SK-N-SH treated with all-trans-retinoic acid at 6 μM for 48 hours (cell line): ENCODE measurements around the gene PRLH.

Experiments used
- ATAC-seq: fragments of 200-7000 bp; cut with Tn5 transposase; 3 replicates; pipeline ENCODE4 v1.9.1; 2020; ENCODE audit warnings: mild to moderate bottlenecking, moderate library complexity
- CSDC2 ChIP-seq: fragments of 250-450 bp; sonication (Bioruptor Pico); IDR thresholded peaks from 2 replicates; pipeline ENCODE4 v1.5.0; 2020; ENCODE audit warnings: mild to moderate bottlenecking, moderate library complexity
- CSRNP3 ChIP-seq: fragments of 250-450 bp; sonication (Bioruptor Pico); IDR thresholded peaks from 2 replicates; pipeline ENCODE4 v1.5.1; 2021; ENCODE audit warnings: mild to moderate bottlenecking, moderate library complexity
- ESRRG ChIP-seq: fragments of 250-450 bp; sonication (Bioruptor Pico); IDR thresholded peaks from 2 replicates; pipeline ENCODE4 v1.6.1; 2021; ENCODE audit warnings: mild to moderate bottlenecking
- GLIS3 ChIP-seq: fragments of 250-450 bp; sonication (Bioruptor Pico); IDR thresholded peaks from 2 replicates; pipeline ENCODE4 v1.5.0; 2020; ENCODE audit warnings: mild to moderate bottlenecking, moderate library complexity
- ISL1 ChIP-seq: fragments of 250-450 bp; sonication (Bioruptor Pico); IDR thresholded peaks from 2 replicates; pipeline ENCODE4 v2.1.2; 2022; ENCODE audit warnings: mild to moderate bottlenecking, moderate library complexity
- OSR1 ChIP-seq: fragments of 250-450 bp; sonication (Bioruptor Pico); IDR thresholded peaks from 2 replicates; pipeline ENCODE4 v1.8.0; 2022; ENCODE audit warnings: moderate library complexity, mild to moderate bottlenecking, inconsistent platforms
- POU6F1 ChIP-seq: fragments of 250-450 bp; sonication (Bioruptor Pico); IDR thresholded peaks from 2 replicates; pipeline ENCODE4 v1.8.0; 2021; ENCODE audit warnings: low read depth, mild to moderate bottlenecking, moderate library complexity, borderline replicate concordance
- PPARA ChIP-seq: fragments of 250-450 bp; sonication (Bioruptor Pico); IDR thresholded peaks from 2 replicates; pipeline ENCODE4 v1.5.0; 2020; ENCODE audit warnings: mild to moderate bottlenecking, borderline replicate concordance
- RARB ChIP-seq: fragments of 250-450 bp; sonication (Bioruptor Pico); IDR thresholded peaks from 2 replicates; pipeline ENCODE4 v1.8.0; 2021; ENCODE audit warnings: mild to moderate bottlenecking, moderate library complexity
- SNAI2 ChIP-seq: fragments of 250-450 bp; sonication (Bioruptor Pico); IDR thresholded peaks from 2 replicates; pipeline ENCODE4 v1.5.0; 2020; ENCODE audit warnings: mild to moderate bottlenecking, moderate library complexity
- TCF4 ChIP-seq: fragments of 250-450 bp; sonication (Bioruptor Pico); IDR thresholded peaks from 2 replicates; pipeline ENCODE4 v1.8.0; 2021; ENCODE audit warnings: mild to moderate bottlenecking, moderate library complexity, borderline replicate concordance
- TOX ChIP-seq: fragments of 250-450 bp; sonication (Bioruptor Pico); IDR thresholded peaks from 2 replicates; pipeline ENCODE4 v1.8.0; 2021; ENCODE audit warnings: mild to moderate bottlenecking, moderate library complexity, borderline replicate concordance
- ZC3H10 ChIP-seq: fragments of 250-450 bp; sonication (Bioruptor Pico); IDR thresholded peaks from 2 replicates; pipeline ENCODE4 v1.5.1; 2021; ENCODE audit warnings: mild to moderate bottlenecking, moderate library complexity
- ZFP3 ChIP-seq: fragments of 250-450 bp; sonication (Bioruptor Pico); IDR thresholded peaks from 2 replicates; pipeline ENCODE4 v1.5.0; 2020; ENCODE audit warnings: mild to moderate bottlenecking, moderate library complexity
- ZFP30 ChIP-seq: fragments of 450-650 bp; formaldehyde crosslinking; IDR thresholded peaks from 2 replicates; pipeline ENCODE4 v1.5.0; 2022; ENCODE audit warnings: mild to moderate bottlenecking, moderate library complexity
- ZNF565 ChIP-seq: fragments of 450-650 bp; formaldehyde crosslinking; conservative IDR thresholded peaks from 2 replicates; pipeline ENCODE4 v1.5.0; 2020; ENCODE audit warnings: low read depth, mild to moderate bottlenecking, moderate library complexity
- ZNF70 ChIP-seq: fragments of 450-650 bp; formaldehyde crosslinking; IDR thresholded peaks from 2 replicates; pipeline ENCODE4 v1.5.0; 2020; ENCODE audit warnings: mild to moderate bottlenecking, moderate library complexity
- ZNF8 ChIP-seq: fragments of 450-650 bp; formaldehyde crosslinking; IDR thresholded peaks from 2 replicates; pipeline ENCODE4 v1.5.0; 2020; ENCODE audit warnings: mild to moderate bottlenecking, moderate library complexity
- TF ChIP-seq, protein P1 (sequence below): fragments of 250-450 bp; sonication (Bioruptor Pico); IDR thresholded peaks from 2 replicates; pipeline ENCODE4 v1.8.0; 2020; ENCODE audit warnings: mild to moderate bottlenecking, moderate library complexity, borderline replicate concordance
- TF ChIP-seq, protein P2 (sequence below): fragments of 250-450 bp; sonication (Bioruptor Pico); IDR thresholded peaks from 2 replicates; pipeline ENCODE4 v1.5.0; 2020; ENCODE audit warnings: mild to moderate bottlenecking, moderate library complexity
- TF ChIP-seq, protein P3 (sequence below): fragments of 250-450 bp; sonication (Bioruptor Pico); IDR thresholded peaks from 2 replicates; pipeline ENCODE4 v1.5.1; 2020; ENCODE audit warnings: low read depth, mild to moderate bottlenecking, moderate library complexity

Gene PRLH

DNA sequence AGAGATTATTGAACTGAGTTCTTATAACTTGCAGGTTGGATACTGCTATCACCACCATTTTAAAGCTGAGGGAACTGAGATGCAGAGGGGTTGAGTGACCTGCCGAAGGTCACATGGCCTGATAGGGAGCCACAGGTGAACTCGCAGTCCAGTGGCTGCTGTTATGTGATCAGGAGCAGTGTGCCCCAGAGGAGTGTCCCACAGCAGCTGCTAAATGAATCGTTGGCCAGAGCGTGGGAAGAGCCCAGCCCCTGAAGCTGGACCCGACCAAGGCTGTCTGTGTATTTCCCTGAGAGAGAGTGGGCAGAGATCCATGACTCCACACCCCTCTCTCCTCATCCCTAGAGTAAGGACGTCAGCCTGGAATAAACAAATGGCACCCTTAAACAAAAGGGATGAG, 26.7 kb upstream of the PRLH start:
- TF ChIP-seq SNAI2 (CRISPR knock-in tag) (no peak), PPARA (CRISPR knock-in tag) (no peak), OSR1 (CRISPR knock-in tag) (no peak), TOX (CRISPR knock-in tag) (no peak), CSDC2 (no peak)
- TF ChIP-seq, protein P1, sequence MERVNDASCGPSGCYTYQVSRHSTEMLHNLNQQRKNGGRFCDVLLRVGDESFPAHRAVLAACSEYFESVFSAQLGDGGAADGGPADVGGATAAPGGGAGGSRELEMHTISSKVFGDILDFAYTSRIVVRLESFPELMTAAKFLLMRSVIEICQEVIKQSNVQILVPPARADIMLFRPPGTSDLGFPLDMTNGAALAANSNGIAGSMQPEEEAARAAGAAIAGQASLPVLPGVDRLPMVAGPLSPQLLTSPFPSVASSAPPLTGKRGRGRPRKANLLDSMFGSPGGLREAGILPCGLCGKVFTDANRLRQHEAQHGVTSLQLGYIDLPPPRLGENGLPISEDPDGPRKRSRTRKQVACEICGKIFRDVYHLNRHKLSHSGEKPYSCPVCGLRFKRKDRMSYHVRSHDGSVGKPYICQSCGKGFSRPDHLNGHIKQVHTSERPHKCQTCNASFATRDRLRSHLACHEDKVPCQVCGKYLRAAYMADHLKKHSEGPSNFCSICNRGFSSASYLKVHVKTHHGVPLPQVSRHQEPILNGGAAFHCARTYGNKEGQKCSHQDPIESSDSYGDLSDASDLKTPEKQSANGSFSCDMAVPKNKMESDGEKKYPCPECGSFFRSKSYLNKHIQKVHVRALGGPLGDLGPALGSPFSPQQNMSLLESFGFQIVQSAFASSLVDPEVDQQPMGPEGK (CRISPR knock-in tag) = no peak
- TF ChIP-seq, protein P2, sequence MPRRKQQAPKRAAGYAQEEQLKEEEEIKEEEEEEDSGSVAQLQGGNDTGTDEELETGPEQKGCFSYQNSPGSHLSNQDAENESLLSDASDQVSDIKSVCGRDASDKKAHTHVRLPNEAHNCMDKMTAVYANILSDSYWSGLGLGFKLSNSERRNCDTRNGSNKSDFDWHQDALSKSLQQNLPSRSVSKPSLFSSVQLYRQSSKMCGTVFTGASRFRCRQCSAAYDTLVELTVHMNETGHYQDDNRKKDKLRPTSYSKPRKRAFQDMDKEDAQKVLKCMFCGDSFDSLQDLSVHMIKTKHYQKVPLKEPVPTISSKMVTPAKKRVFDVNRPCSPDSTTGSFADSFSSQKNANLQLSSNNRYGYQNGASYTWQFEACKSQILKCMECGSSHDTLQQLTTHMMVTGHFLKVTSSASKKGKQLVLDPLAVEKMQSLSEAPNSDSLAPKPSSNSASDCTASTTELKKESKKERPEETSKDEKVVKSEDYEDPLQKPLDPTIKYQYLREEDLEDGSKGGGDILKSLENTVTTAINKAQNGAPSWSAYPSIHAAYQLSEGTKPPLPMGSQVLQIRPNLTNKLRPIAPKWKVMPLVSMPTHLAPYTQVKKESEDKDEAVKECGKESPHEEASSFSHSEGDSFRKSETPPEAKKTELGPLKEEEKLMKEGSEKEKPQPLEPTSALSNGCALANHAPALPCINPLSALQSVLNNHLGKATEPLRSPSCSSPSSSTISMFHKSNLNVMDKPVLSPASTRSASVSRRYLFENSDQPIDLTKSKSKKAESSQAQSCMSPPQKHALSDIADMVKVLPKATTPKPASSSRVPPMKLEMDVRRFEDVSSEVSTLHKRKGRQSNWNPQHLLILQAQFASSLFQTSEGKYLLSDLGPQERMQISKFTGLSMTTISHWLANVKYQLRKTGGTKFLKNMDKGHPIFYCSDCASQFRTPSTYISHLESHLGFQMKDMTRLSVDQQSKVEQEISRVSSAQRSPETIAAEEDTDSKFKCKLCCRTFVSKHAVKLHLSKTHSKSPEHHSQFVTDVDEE (CRISPR knock-in tag) = no peak
- no peak for ATAC-seq

- ATAC-seq = no peak; the same call in 2 of the 3 replicates
- no peak for TF ChIP-seq POU6F1 (CRISPR knock-in tag)
- TF ChIP-seq RARB = no peak
- no peak for TF ChIP-seq ZFP30
- no peak for TF ChIP-seq ISL1 (CRISPR knock-in tag)
- TF ChIP-seq TCF4 (CRISPR knock-in tag) = no peak
- TF ChIP-seq ZFP3 (CRISPR knock-in tag) = no peak
- TF ChIP-seq TOX (CRISPR knock-in tag) = no peak
- no peak for TF ChIP-seq OSR1 (CRISPR knock-in tag)
- no peak for TF ChIP-seq CSRNP3 (CRISPR knock-in tag)
- TF ChIP-seq ZC3H10 (CRISPR knock-in tag) = no peak
- TF ChIP-seq ZNF8 (CRISPR knock-in tag) = no peak
- TF ChIP-seq ZNF565 (CRISPR knock-in tag) = no peak
- TF ChIP-seq, protein P2 (CRISPR knock-in tag) = no peak
- TF ChIP-seq ZNF70 (CRISPR knock-in tag) = no peak
- TF ChIP-seq, protein P3, sequence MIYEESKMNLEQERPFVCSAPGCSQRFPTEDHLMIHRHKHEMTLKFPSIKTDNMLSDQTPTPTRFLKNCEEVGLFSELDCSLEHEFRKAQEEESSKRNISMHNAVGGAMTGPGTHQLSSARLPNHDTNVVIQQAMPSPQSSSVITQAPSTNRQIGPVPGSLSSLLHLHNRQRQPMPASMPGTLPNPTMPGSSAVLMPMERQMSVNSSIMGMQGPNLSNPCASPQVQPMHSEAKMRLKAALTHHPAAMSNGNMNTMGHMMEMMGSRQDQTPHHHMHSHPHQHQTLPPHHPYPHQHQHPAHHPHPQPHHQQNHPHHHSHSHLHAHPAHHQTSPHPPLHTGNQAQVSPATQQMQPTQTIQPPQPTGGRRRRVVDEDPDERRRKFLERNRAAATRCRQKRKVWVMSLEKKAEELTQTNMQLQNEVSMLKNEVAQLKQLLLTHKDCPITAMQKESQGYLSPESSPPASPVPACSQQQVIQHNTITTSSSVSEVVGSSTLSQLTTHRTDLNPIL = no peak
- TF ChIP-seq GLIS3 (CRISPR knock-in tag) = no peak
- TF ChIP-seq CSDC2 = no peak
- TF ChIP-seq ESRRG = no peak
These were observed 26.1 kb upstream of the PRLH start for GRCh38 chr2:237540223-237540775.
